ENCODE results near the gene OPN1MW3.
"Not testable (repeated sequence)": the region's sequence is repeated elsewhere in the genome, so short reads cannot be mapped to it uniquely, and the experiment has no call there.

The OPN1MW3 gene

GRCh38 chrX:154294791-154295574, 37.6 kb downstream of the OPN1MW3 start, which contains the start of gene TEX28:
TEX28 (minus strand) TSS chrX:154295124; CDS start chrX:154292117, 3,007 bp downstream.
- CTCF ChIA-PET: no interaction called here
- POLR2A ChIA-PET: no interaction called here
- TF ChIP-seq CTCF (IDR thresholded peaks at IDR 0.05; ENCODE audit: control extremely low read depth, extremely low read depth, low read depth, missing control alignments): no peak
- DNase-seq (ENCODE audit: extremely low spot score): no peak

GRCh38 chrX:154295664-154296310, 38.4 kb downstream of the OPN1MW3 start, which contains the start of gene TKTL1:
TKTL1 (plus strand) TSS chrX:154295795; CDS start chrX:154295860, 65 bp downstream.
- CTCF ChIA-PET: no interaction called here
- TF ChIP-seq CTCF (IDR thresholded peaks at IDR 0.05; ENCODE audit: control extremely low read depth, extremely low read depth, low read depth, missing control alignments): no peak

DNA sequence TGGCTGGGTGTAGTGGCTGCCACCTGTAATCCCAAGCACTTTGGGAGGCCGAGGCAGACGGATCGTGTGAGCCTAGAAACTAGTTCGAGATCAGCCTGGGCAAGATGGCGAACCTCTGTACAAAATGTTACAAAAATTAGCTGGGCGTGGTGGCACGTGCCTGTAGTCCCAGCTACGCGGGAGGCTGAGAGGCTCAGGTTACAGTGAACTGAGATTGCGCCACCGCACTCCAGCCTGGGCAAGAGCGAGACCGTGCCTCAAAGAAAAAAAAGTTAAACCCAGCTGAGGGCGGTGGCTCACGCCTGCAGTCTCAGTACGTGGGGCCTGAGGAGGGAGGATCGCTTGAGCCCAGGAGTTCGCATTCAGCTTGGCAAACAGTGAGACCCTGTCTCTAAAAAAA, 39.3 kb downstream of the OPN1MW3 start:
- no peak for TF ChIP-seq CTCF (IDR thresholded peaks at IDR 0.05; ENCODE audit: control extremely low read depth, extremely low read depth, low read depth, missing control alignments)
- POLR2A ChIA-PET: no interaction called here
- CTCF ChIA-PET: interaction anchor here (4.2 kb wide), 1 partner anchor 12 kb away, joined by 19 read pairs; no protein-coding TSS in a partner anchor
- no peak for DNase-seq (ENCODE audit: extremely low spot score)

More at GRCh38 chrX:154295664-154296310, 38.4 kb downstream of the OPN1MW3 start, which contains the start of gene TKTL1:
- POLR2A ChIA-PET: no interaction called here
- DNase-seq (ENCODE audit: extremely low spot score): no peak

- CTCF ChIA-PET: interaction anchor here (4.2 kb wide), 1 partner anchor 10 kb away, joined by 19 read pairs; no protein-coding TSS in a partner anchor
- DNase-seq (ENCODE audit: extremely low spot score): no peak
- POLR2A ChIA-PET: interaction anchor here (0.6 kb wide), 1 partner anchor 78 kb away, joined by 3 read pairs; no protein-coding TSS in a partner anchor
- no peak for TF ChIP-seq CTCF (IDR thresholded peaks at IDR 0.05; ENCODE audit: control extremely low read depth, extremely low read depth, low read depth, missing control alignments)
Measured at GRCh38 chrX:154298312-154298711, 40.9 kb downstream of the OPN1MW3 start.

GRCh38 chrX:154300816-154301215, 43.4 kb downstream of the OPN1MW3 start:
- CTCF ChIA-PET: interaction anchor here (4.2 kb wide), 1 partner anchor 7 kb away, joined by 19 read pairs; no protein-coding TSS in a partner anchor
- POLR2A ChIA-PET: no interaction called here
- TF ChIP-seq CTCF (IDR thresholded peaks at IDR 0.05; ENCODE audit: control extremely low read depth, extremely low read depth, low read depth, missing control alignments): no peak
- DNase-seq (ENCODE audit: extremely low spot score): no peak

- CTCF ChIA-PET; DNase-seq (ENCODE audit: extremely low spot score); POLR2A ChIA-PET: not testable (repeated sequence)
Measured at GRCh38 chrX:154302998-154303397, 45.6 kb downstream of the OPN1MW3 start.

DNA sequence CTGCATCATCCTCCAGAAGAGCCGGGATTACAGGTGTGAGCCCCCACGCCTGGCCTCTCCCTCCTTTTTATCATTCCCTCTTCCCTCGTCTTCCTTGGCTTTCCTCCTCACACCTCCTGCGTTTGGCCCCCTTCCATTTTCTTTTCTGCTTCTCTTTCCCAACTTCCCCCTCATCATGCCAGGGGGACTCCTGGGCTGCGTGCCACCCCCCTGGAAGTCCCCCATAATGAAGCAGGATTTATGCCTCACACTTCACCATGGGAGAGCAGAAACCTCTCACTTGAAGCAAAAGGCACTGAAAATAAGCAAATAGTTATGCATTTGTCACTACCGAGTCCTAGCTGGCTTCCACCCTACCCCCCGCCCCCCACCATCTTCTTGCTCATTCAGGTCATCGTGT, 46.1 kb downstream of the OPN1MW3 start:
- no peak for DNase-seq (ENCODE audit: extremely low spot score)
- no peak for TF ChIP-seq CTCF (IDR thresholded peaks at IDR 0.05; ENCODE audit: control extremely low read depth, extremely low read depth, low read depth, missing control alignments)
- ChIA-PET POLR2A (no interaction called here), CTCF (interaction anchor here (1.1 kb wide), 1 partner anchor 224 kb away, joined by 3 read pairs; no protein-coding TSS in a partner anchor)

Data from GM10248 (cell line).